Calu3 (cell line): ENCODE results near the gene UBAC1. TPM values are rescaled to one million over a fixed set of nuclear protein-coding genes. Genes with fewer than 3 reads are reported as not detected.

Experiments used
- BruUV-seq: library from RNA; stranded (reverse); fragments of 400-500 nt; replicated peaks from 2 replicates; lab custom pipeline; 2021; lab: Mats Ljungman, UMichigan
- CTCF ChIA-PET: fragments of 300-600 bp; sonication (Branson Sonifier 250); formaldehyde crosslinking; loops from one replicate; lab custom pipeline; 2022; ENCODE audit warnings: antibody characterized with exemption; lab: Charles Lee
- DNase-seq: peaks from one replicate; pipeline ENCODE4 v3.0.0; 2022
- H3K27ac Mint-ChIP-seq: one replicate; pipeline ENCODE4 v1.8.0; 2022; ENCODE audit warnings: mixed read lengths; ENCODE audit not compliant: unreplicated experiment
- H3K27me3 Mint-ChIP-seq: one replicate; pipeline ENCODE4 v1.8.0; 2022; ENCODE audit warnings: mixed read lengths; ENCODE audit not compliant: unreplicated experiment
- H3K36me3 Mint-ChIP-seq: one replicate; pipeline ENCODE4 v1.8.0; 2022; ENCODE audit warnings: mild to moderate bottlenecking, moderate library complexity, mixed read lengths; ENCODE audit not compliant: insufficient read depth, unreplicated experiment
- H3K4me1 Mint-ChIP-seq: one replicate; pipeline ENCODE4 v1.8.0; 2022; ENCODE audit warnings: mild to moderate bottlenecking, low read depth, mixed read lengths; ENCODE audit not compliant: unreplicated experiment
- H3K4me3 Mint-ChIP-seq: one replicate; pipeline ENCODE4 v1.8.0; 2022; ENCODE audit warnings: mild to moderate bottlenecking, low read depth, moderate library complexity, mixed read lengths; ENCODE audit not compliant: unreplicated experiment
- H3K9me3 Mint-ChIP-seq: one replicate; pipeline ENCODE4 v1.8.0; 2022; ENCODE audit warnings: low read depth, mixed read lengths; ENCODE audit not compliant: unreplicated experiment
- intact Hi-C: fragments of 100-400 bp; cut with micrococcal nuclease; formaldehyde crosslinking; loops from one replicate; pipeline ENCODE4 v1.10.0; 2022; ENCODE audit not compliant: unreplicated experiment
- total RNA-seq: library from RNA; stranded (reverse); gene quantifications from 2 replicates; pipeline ENCODE4 v1.2.3, GENCODE V29; 2022
- TF ChIP-seq, protein P1 (sequence below): fragments of 200-600 bp; IDR thresholded peaks from one replicate; pipeline ENCODE4 v1.8.0; 2022; ENCODE audit warnings: antibody characterized with exemption; ENCODE audit not compliant: unreplicated experiment

UBAC1 gene
- total RNA-seq, 1 experiment from 2014 or later: 19.5 TPM

DNA sequence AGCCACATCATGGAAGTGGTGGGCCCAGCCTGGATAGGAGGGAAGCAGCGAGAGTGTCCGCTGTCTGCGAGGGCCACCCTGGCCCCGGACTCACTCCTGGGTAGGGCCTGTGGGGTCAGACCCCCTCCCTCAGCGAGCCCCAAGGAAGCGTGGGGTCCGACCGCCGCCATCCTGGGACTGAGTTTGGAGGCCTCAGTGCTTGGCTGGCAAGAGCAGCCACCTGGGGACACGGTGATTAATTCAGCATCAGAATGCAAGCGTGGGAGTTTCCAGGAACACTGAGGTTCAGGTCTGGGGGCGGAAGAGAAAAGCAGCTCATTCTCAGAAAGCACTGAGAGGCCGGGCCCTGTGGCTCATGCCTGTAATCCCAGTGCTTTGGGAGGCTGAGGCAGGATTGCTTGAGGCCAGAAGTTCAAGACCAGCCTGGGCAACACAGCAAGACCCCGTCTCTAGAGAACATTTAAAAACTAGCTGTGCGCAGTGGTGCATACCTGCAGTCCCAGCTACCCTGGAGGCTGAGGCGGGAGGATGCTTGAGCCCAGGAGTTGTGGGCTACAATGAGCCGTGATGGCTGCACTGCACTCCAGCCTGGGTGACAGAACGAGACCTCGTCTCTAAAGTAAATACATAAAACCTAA is 35.6 kb downstream of the UBAC1 start:
- Mint-ChIP-seq H3K27me3 (no peaks in the 10 kb centered on the region), H3K4me1 (peaks cover 9% of the 10 kb centered on the region), H3K4me3 (no peak overlapping the region), H3K36me3 (peaks cover 17% of the 10 kb centered on the region), H3K27ac (no peak overlapping the region), H3K9me3 (no peaks in the 10 kb centered on the region)
- no peak for DNase-seq
- TF ChIP-seq, protein P1, sequence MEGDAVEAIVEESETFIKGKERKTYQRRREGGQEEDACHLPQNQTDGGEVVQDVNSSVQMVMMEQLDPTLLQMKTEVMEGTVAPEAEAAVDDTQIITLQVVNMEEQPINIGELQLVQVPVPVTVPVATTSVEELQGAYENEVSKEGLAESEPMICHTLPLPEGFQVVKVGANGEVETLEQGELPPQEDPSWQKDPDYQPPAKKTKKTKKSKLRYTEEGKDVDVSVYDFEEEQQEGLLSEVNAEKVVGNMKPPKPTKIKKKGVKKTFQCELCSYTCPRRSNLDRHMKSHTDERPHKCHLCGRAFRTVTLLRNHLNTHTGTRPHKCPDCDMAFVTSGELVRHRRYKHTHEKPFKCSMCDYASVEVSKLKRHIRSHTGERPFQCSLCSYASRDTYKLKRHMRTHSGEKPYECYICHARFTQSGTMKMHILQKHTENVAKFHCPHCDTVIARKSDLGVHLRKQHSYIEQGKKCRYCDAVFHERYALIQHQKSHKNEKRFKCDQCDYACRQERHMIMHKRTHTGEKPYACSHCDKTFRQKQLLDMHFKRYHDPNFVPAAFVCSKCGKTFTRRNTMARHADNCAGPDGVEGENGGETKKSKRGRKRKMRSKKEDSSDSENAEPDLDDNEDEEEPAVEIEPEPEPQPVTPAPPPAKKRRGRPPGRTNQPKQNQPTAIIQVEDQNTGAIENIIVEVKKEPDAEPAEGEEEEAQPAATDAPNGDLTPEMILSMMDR: no peak
- CTCF ChIA-PET: no interaction called here
- intact Hi-C loops: no loop called here
- no TSS peak for BruUV-seq

DNA sequence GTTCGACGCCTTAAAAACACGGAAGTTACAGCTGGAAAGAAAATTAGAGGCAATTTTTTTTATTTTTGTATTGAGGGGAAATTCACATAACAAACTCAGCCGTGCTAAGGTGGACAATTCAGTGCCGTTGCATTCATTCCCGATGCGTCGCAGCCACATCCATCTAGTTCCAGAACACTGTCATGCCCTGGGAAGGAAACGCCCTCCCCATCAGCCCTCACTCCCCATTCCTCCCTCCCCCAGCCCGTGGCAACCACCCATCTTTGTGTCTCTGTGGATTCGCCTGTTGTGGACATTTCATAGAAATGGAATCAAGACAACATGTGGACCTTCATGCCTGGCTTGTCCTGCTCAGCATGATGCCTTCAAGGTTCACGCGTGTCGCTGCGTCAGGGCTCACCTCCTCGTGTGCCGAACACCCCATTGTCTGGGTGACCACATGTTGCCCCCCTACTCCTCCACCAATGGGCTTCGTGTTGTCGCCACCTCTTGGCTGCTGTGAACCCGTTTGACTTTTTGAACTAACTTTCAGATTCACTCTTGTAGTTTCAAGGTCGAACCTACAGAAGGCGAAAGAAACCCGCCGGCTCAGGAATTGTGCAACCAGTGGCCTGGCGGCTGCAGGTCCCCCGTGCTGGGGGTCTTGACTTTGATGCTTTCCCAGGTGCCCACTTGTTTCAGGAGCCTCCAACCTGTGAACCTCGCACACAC is 36.4 kb downstream of the UBAC1 start:
- Mint-ChIP-seq H3K36me3 (peaks cover 17% of the 10 kb centered on the region), H3K27me3 (no peaks in the 10 kb centered on the region), H3K4me3 (no peak overlapping the region), H3K9me3 (no peaks in the 10 kb centered on the region), H3K4me1 (peaks cover 9% of the 10 kb centered on the region), H3K27ac (no peak overlapping the region)
- TF ChIP-seq, protein P1: no peak
- CTCF ChIA-PET: no interaction called here
- DNase-seq: no peak
- no TSS peak for BruUV-seq
- intact Hi-C loops: no loop called here

DNA sequence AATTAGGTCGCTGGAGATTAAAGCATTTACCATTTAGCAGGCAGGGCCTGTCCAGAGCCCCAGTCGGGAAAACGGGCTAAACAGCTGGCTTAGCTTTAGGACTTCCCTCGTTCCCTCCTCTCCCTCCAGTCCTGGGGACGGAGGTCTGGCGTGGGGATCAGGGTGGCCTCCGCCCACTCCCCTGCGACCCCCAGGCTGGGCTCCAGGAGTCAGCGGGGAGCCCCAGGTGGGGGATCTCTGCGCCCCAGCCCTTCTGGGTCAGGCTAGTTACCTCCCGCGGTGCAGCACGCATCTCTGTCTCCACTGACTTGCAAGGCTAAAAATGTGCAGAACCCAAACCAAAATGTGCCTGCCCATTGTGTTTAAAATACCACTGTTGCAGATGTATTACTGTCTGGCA is 37.7 kb downstream of the UBAC1 start:
- Mint-ChIP-seq H3K4me3 (no peak overlapping the region), H3K27me3 (no peaks in the 10 kb centered on the region), H3K4me1 (peaks cover 9% of the 10 kb centered on the region), H3K36me3 (peaks cover 24% of the 10 kb centered on the region), H3K27ac (no peak overlapping the region), H3K9me3 (peaks cover 3% of the 10 kb centered on the region)
- CTCF ChIA-PET: interaction anchor here (0.7 kb wide), 1 partner anchor 14 kb away, joined by 3 read pairs; no protein-coding TSS in a partner anchor
- TF ChIP-seq, protein P1: no peak
- no peak for DNase-seq
- intact Hi-C loops: no loop called here
- no TSS peak for BruUV-seq

DNA sequence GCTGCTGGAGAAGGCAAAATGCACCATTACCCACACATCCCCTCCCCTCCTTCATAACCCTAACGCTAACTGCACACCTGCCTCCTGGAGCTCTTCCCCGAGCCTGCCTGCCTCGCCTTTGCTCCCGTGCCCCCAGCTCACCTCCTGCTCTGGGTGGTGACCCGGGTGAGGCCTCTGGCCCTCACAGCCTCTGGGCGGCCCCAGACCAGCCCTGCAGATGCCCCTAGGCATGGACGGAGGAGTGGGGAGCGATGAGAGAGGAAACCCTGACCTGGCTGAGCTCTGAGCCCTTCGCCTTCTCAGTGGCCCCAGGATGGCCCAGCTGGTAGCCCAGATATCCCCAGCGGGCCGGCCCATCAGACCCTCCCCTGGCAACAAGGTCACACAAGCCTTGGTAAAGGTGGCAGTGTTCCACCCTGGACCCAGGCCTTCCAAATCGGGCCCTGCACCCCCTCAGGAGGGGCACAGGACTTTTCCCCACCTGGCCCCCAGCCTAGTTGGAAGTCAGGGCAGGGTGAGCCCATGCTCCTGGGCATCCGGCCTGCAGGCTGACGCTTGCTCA is 39.3 kb downstream of the UBAC1 start:
- TF ChIP-seq, protein P1: no peak
- intact Hi-C loops: no loop called here
- BruUV-seq: no TSS peak
- H3K27ac Mint-ChIP-seq: no peak overlapping the region
- no peak for DNase-seq
- CTCF ChIA-PET: no interaction called here
- H3K9me3 Mint-ChIP-seq: peaks cover 3% of the 10 kb centered on the region
- no peaks in the 10 kb centered on the region for H3K27me3 Mint-ChIP-seq
- H3K4me1 Mint-ChIP-seq: no peaks in the 10 kb centered on the region
- H3K36me3 Mint-ChIP-seq: peaks cover 17% of the 10 kb centered on the region
- no peak overlapping the region for H3K4me3 Mint-ChIP-seq
